GM19328 (cell line): ENCODE data around the gene AK8.

Source experiments
- ATAC-seq: cut with Tn5 transposase; IDR thresholded peaks from one replicate; pipeline ENCODE4 v1.9.1; 2021; ENCODE audit warnings: mild to moderate bottlenecking, moderate library complexity; ENCODE audit not compliant: unreplicated experiment

The AK8 gene, protein sequence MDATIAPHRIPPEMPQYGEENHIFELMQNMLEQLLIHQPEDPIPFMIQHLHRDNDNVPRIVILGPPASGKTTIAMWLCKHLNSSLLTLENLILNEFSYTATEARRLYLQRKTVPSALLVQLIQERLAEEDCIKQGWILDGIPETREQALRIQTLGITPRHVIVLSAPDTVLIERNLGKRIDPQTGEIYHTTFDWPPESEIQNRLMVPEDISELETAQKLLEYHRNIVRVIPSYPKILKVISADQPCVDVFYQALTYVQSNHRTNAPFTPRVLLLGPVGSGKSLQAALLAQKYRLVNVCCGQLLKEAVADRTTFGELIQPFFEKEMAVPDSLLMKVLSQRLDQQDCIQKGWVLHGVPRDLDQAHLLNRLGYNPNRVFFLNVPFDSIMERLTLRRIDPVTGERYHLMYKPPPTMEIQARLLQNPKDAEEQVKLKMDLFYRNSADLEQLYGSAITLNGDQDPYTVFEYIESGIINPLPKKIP

DNA sequence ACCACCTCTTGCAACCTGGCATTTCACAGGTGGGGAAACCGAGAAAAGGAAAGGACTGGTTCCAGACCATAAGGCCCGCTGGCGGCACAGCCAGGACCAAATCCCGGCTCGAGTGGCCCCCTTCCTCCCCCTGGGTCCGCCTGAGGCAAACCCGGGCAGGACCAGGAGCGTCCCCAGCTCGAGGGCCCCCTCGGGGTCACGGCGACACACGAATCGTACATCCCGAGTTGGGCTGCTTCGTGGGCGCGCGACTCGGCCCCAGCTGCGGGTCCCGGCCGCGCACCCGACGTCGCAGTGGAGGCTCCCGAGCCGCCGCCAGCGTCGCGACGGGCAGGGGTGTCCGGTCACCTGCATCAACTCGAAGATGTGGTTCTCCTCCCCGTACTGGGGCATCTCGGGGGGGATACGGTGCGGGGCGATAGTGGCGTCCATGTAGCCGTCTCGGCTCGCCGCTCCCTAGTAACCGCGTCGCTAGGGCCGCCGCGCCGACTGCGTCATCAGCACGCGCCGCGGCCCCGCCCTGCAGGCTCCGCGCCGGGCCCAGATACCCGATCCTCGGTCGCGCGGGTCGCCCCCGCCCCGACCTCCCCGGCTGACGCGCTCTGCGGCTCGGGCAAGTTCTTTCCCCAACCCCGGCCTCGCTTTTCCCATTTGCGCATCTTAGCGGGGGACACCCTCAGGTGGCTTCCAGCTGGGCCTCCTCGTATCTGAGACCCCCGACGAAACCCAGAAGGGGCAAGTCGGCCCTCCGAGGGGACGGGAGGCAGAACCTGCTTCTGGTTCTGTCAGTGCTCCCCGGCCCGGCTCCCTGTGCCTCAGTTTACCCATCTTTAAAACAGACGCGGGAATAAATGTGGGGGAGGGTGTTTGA, at the start of gene AK8:
Gene AK8, minus strand, starts transcription at position 461 of the 871 bp plus-strand sequence. Its CDS starts 29 bp downstream, at position 432.
- ATAC-seq: peak; percentile 78

DNA sequence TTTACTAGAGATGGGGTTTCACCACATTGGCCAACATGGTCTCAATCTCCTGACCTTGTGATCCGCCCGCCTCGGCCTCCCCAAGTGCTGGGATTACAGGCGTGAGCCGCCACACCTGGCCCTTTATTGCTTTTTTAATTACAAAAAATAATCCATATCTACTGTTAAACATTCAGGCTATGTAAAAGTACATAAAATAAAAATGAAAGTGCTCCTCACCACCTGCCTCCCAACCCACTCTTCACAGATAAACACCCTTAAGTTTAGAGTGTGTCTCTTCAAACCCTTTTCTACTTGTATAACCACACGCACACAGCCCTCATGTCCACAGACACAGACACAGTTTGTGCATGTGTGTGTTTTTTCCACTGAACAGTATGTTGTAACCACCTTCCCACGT, 49.6 kb upstream of the AK8 start:
- no peak for ATAC-seq

GRCh38 chr9:132923346-132923902, 45.3 kb upstream of the AK8 start:
- no peak for ATAC-seq

- no peak for ATAC-seq
Measured at GRCh38 chr9:132919614-132920268, 41.7 kb upstream of the AK8 start.

GRCh38 chr9:132914924-132915323, 36.8 kb upstream of the AK8 start:
- no peak for ATAC-seq

- ATAC-seq: no peak
Measured at GRCh38 chr9:132912131-132912530, 34.0 kb upstream of the AK8 start.

- no peak for ATAC-seq
Measured at GRCh38 chr9:132910376-132910775, 32.3 kb upstream of the AK8 start.

DNA sequence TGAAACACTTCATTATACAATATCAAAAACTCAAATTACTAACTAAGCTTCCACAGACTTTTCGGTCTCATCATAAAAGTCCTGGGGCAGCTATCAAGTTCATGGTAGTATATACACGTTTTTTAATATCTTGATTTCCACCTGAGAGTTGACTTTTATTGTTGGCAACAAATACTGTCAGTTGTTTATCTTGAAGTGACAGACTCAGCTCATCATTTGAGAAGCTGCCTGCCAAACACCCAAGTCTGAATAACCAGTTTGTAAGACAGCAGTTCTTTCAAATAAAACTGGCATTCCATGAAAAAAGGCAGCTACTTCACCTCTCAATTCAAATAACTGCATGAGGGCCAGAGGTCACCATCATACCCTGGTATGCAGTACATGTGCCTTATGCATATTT, 31.2 kb upstream of the AK8 start:
- no peak for ATAC-seq

- no peak for ATAC-seq
Measured at GRCh38 chr9:132908635-132909034, 30.6 kb upstream of the AK8 start.

DNA sequence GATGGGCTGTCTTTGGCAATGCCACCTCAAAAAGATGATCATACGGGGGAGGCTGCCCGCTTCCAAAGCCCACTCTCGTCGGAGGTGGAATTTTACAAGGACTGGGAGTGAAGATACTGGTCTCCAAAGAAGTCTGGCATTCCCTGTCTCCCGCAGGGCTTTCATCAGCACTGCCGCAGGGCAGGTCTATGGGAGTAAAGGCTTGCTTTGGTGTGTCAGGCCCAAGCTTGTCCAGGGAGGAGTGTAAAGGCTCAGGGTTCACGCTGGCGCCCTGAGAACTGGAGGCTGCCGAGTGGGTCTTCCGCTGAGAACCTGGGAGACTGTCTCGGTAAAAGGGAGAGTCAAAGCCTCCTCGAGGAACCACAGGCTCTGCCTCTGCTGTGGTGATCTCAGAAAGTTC, 27.6 kb upstream of the AK8 start:
- ATAC-seq: no peak

- no peak for ATAC-seq
Measured at GRCh38 chr9:132903574-132904492, 25.7 kb upstream of the AK8 start.

DNA sequence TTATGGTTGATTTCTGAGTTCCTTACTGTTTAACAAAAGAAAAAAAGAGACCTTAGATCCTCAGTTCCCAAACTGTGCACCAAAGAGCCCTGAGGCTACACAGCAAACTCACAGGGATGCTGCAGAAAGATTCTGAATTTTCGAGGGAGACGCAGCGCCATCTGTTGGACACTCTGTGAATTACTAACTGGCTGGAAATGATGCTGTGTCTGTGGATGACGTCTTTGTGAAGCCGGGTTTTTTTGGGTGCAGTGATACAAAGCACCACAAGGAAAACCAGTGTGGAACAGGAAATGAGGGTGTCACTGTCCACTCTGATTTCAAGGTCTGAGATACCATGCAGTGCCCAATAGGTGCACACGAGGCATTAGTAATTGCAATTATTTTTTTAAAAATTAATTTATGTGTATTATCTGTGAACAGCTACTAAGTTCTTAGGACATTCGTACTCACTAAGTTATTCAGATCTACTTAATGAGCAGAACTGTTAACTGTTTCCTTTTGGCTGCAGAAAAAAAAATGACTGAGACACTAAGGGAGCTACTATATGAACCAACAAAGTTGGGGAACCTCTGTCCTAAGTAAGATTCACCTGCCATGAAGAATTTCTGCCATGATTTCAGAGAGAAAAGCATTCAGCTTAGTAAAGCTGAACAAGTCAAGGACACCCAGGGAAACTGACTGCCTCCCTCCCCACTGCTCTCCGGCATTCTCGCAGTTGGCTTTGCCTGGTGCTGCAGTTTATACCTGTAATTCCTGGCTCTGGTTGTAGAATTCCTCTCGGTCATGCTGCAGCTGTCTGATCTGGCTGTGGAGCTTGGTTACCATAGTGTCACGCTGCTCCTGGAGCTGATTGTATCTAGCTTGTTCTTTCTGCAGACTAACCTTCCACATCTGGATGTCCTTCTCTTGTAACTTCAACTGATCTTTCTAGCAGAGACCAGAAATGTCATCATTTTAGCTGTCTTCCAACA, 24.1 kb upstream of the AK8 start:
- no peak for ATAC-seq

GRCh38 chr9:132898051-132898450, 20.0 kb upstream of the AK8 start:
- no peak for ATAC-seq

GRCh38 chr9:132896906-132897305, 18.8 kb upstream of the AK8 start:
- ATAC-seq: no peak

- ATAC-seq: no peak
Measured at GRCh38 chr9:132896264-132896663, 18.2 kb upstream of the AK8 start.

DNA sequence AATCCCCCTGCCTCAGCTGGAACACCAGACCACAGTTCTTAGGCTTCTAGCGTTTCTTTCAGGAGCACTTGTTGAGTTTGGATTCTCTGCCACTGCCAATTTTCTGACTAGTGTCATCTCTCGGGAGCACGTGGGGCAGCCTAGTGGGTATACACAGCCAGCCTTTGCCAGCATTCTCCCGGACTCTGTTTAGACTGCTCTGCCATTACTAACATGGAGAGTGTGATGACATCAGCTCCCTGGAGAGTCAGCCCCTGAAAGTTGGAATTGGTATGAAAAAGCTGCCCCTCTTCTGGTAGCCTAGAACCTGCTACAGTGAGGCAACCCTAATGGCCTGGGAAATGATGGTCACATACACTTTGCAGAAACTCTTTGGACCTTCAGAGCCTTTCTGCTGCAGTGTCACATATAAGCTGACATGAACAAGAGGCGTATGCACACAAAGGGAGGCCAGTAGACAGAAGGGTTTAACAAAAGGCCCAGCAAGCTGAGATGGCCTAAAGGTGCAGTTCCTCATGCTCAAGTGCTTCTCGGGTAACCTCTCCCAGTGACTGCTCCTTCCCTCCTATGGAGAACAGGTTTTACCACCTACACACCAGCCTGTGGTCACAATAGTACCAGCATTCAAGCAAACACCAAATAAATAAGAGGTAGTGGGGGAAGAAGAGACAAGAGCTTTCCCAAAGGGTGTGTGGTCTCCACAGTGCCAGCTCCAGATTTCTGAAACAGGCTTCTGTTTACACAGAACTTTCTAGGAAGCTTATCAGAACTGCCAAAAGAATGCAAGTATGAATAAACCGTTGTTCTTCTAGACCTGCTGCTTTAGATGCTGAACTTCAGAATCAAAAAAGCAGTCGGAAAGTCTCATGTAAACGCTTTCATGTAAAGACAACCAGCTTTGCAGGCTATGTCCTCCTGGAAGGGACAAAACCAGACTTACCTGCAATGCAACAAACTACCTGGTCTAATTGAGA, 17.1 kb upstream of the AK8 start:
- no peak for ATAC-seq

DNA sequence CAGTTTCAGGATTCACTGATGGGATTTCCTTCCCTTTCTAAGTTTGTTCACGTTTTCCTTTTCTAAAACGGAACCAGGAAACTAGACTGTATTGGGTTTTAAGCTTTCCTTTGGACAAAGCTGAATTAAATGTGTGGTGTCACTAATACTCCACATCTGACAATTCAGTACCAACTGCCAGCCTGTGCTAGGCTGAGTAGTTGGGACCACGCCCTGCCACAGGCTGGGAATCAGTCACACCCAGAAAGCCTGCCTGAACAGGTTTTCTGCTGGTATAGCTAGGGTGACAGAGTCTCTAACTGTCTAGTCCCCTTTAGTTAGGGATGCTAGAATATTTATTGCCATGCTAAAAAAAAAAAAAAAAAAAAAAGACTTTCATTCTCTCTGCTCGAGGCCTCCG, 16.3 kb upstream of the AK8 start:
- no peak for ATAC-seq

GRCh38 chr9:132892400-132892799, 14.3 kb upstream of the AK8 start:
- no peak for ATAC-seq
